Measurements from ENCODE around the gene STXBP1.

STXBP1 gene

GRCh38 chr9:127608104-127608966 is 3.7 kb upstream of the STXBP1 start (continued):
- TF ChIP-seq ZNF645 (tag by site-specific recombination; IDR thresholded peaks at IDR 0.05) (no peak), ZNF19 (tag by site-specific recombination; IDR thresholded peaks at IDR 0.05; ENCODE audit: low read depth) (no peak), ZBTB1 (tag by site-specific recombination; IDR thresholded peaks at IDR 0.05) (no peak), HOXC10 (CRISPR knock-in tag; IDR thresholded peaks at IDR 0.05) (no peak), ZNF48 (tag by site-specific recombination; IDR thresholded peaks at IDR 0.05) (no peak), ZNF174 (tag by site-specific recombination; IDR thresholded peaks at IDR 0.05) (no peak), ZNF423 (tag by site-specific recombination; IDR thresholded peaks at IDR 0.05) (no peak), ZNF146 (tag by site-specific recombination; IDR thresholded peaks at IDR 0.05) (no peak), ZBTB21 (tag by site-specific recombination; IDR thresholded peaks at IDR 0.05) (no peak), IKZF3 (tag by site-specific recombination; IDR thresholded peaks at IDR 0.05) (peak; percentile 75), ZNF600 (tag by site-specific recombination; IDR thresholded peaks at IDR 0.05) (peak; percentile 100), REPIN1 (tag by site-specific recombination; IDR thresholded peaks at IDR 0.05; ENCODE audit: low read depth) (no peak), ZNF184 (tag by site-specific recombination; IDR thresholded peaks at IDR 0.05) (no peak), SETDB1 (IDR thresholded peaks at IDR 0.05; ENCODE audit: insufficient read length, low read length) (no peak), PRDM10 (tag by site-specific recombination; IDR thresholded peaks at IDR 0.05) (peak; percentile 97), KLF16 (tag by site-specific recombination; IDR thresholded peaks at IDR 0.05) (peak; percentile 64; the same call in 1 of the 2 replicates), GLIS1 (tag by site-specific recombination; IDR thresholded peaks at IDR 0.05) (peak; percentile 74), ZNF514 (tag by site-specific recombination; IDR thresholded peaks at IDR 0.05) (no peak), ELK4 (IDR thresholded peaks at IDR 0.05; ENCODE audit: borderline replicate concordance, low read depth, low read length) (no peak), PRDM6 (tag by site-specific recombination; IDR thresholded peaks at IDR 0.05) (no peak), ZNF211 (tag by site-specific recombination; IDR thresholded peaks at IDR 0.05; ENCODE audit: low read depth) (no peak), ZNF585B (tag by site-specific recombination; IDR thresholded peaks at IDR 0.05) (no peak), ZBTB44 (tag by site-specific recombination; IDR thresholded peaks at IDR 0.05) (no peak), ZNF777 (tag by site-specific recombination; IDR thresholded peaks at IDR 0.05; ENCODE audit: borderline replicate concordance) (no peak), ZNF350 (tag by site-specific recombination; IDR thresholded peaks at IDR 0.05) (no peak), ZNF114 (tag by site-specific recombination; IDR thresholded peaks at IDR 0.05) (no peak), ZNF2 (tag by site-specific recombination; IDR thresholded peaks at IDR 0.05) (no peak), ZNF366 (tag by site-specific recombination; conservative IDR thresholded peaks at IDR 0.05) (peak; percentile 57), ZNF560 (tag by site-specific recombination; IDR thresholded peaks at IDR 0.05; ENCODE audit: borderline replicate concordance) (no peak), PRDM1 (tag by site-specific recombination; IDR thresholded peaks at IDR 0.05) (no peak), ZNF558 (tag by site-specific recombination; IDR thresholded peaks at IDR 0.05) (no peak)

Data from HEK293 (cell line).